ENCODE data around the gene PIGR. TPM values are rescaled to one million over a fixed set of nuclear protein-coding genes. Genes with fewer than 3 reads are reported as not detected.

The PIGR gene
- total RNA-seq, 3 donors from 2014 or later = 4,355 to 12,072 (median 9,452) TPM

GRCh38 chr1:206911064-206911663 lies 35.1 kb downstream of the PIGR start:
- intact Hi-C loops (cut with DNase I, micrococcal nuclease) = loop anchor here (5.0 to 10.0 kb wide), 4 partner anchors 99 to 276 kb away; partner anchors contain the start of gene DYRK3 (in 1 of the 2)
- TF ChIP-seq, protein P1, sequence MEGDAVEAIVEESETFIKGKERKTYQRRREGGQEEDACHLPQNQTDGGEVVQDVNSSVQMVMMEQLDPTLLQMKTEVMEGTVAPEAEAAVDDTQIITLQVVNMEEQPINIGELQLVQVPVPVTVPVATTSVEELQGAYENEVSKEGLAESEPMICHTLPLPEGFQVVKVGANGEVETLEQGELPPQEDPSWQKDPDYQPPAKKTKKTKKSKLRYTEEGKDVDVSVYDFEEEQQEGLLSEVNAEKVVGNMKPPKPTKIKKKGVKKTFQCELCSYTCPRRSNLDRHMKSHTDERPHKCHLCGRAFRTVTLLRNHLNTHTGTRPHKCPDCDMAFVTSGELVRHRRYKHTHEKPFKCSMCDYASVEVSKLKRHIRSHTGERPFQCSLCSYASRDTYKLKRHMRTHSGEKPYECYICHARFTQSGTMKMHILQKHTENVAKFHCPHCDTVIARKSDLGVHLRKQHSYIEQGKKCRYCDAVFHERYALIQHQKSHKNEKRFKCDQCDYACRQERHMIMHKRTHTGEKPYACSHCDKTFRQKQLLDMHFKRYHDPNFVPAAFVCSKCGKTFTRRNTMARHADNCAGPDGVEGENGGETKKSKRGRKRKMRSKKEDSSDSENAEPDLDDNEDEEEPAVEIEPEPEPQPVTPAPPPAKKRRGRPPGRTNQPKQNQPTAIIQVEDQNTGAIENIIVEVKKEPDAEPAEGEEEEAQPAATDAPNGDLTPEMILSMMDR (IDR thresholded peaks at IDR 0.05) = peak; percentile 77
- DNase-seq (peak in 1 of 3 donors; percentile 60), ATAC-seq (peak; percentile 50)
- Histone ChIP-seq H3K4me3 (no peak overlapping the region), H3K4me1 (ENCODE audit: low read depth) (peaks cover 16% of the 10 kb centered on the region), H3K9me3 (no peaks in the 10 kb centered on the region), H3K36me3 (ENCODE audit: low read depth) (no peaks in the 10 kb centered on the region)

GRCh38 chr1:206909883-206910318 lies 36.4 kb downstream of the PIGR start:
- peak; percentile 14 for ATAC-seq
- H3K4me1 ChIP-seq (ENCODE audit: low read depth) = peaks cover 18% of the 10 kb centered on the region
- intact Hi-C loops (cut with DNase I, micrococcal nuclease) = loop anchor here (5.0 to 10.0 kb wide), 4 partner anchors 98 to 275 kb away; partner anchors contain the start of gene DYRK3 (in 1 of the 2)
- H3K36me3 ChIP-seq (ENCODE audit: low read depth) = no peaks in the 10 kb centered on the region
- no peaks in the 10 kb centered on the region for H3K9me3 ChIP-seq
- TF ChIP-seq, protein P1 (IDR thresholded peaks at IDR 0.05) = no peak
- no peak overlapping the region for H3K4me3 ChIP-seq
- no peak for DNase-seq

DNA sequence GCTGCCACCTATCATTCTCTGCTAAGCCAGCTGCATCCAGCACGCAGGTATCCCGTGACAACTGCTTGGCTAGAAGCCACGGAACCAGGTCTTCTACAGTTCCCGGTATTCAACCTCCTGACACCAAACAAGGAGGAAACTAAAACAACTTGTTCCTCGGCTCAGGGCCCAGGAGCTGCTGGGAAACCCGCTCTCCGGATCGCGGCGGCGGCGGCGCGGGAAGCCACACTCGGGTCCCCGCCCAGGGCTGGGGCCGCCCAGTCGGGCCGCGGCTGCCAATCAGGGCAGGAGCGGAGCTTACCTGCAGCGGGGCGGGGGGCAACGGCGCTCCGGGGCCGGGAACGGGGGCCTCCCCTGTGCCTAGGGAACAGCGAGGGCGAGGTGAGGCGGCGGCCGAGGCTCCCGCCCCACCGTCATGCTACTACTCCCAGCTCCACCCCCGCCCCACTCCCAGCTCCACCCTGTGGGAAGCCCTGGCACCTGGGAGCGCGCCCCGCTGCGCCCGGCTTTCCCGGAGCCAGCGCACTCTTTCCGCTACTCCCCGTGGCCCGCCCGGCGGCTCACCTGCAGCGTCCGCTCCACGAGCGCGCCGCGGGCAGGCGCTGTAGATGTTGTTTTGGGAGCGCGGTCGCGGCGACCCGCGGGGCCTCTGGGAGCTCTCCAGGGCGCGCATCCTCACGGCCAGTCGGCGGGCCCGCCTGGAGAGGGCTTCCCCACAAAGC lies 36.9 kb downstream of the PIGR start:
- Histone ChIP-seq H3K36me3 (ENCODE audit: low read depth) (no peaks in the 10 kb centered on the region), H3K4me1 (ENCODE audit: low read depth) (peaks cover 18% of the 10 kb centered on the region), H3K9me3 (no peaks in the 10 kb centered on the region), H3K4me3 (no peak overlapping the region)
- TF ChIP-seq, protein P1 (IDR thresholded peaks at IDR 0.05) = no peak
- ATAC-seq (peak; percentile 85), DNase-seq (peak; percentile 79 to 86 (median 84))
- intact Hi-C loops (cut with DNase I, micrococcal nuclease) = no loop called here

GRCh38 chr1:206908038-206908437 lies 38.2 kb downstream of the PIGR start:
- DNase-seq (no peak), ATAC-seq (no peak)
- Histone ChIP-seq H3K4me1 (ENCODE audit: low read depth) (peaks cover 18% of the 10 kb centered on the region), H3K9me3 (no peaks in the 10 kb centered on the region), H3K36me3 (ENCODE audit: low read depth) (no peaks in the 10 kb centered on the region), H3K4me3 (no peak overlapping the region)
- intact Hi-C loops (cut with DNase I, micrococcal nuclease) = no loop called here
- TF ChIP-seq, protein P1 (IDR thresholded peaks at IDR 0.05) = no peak

DNA sequence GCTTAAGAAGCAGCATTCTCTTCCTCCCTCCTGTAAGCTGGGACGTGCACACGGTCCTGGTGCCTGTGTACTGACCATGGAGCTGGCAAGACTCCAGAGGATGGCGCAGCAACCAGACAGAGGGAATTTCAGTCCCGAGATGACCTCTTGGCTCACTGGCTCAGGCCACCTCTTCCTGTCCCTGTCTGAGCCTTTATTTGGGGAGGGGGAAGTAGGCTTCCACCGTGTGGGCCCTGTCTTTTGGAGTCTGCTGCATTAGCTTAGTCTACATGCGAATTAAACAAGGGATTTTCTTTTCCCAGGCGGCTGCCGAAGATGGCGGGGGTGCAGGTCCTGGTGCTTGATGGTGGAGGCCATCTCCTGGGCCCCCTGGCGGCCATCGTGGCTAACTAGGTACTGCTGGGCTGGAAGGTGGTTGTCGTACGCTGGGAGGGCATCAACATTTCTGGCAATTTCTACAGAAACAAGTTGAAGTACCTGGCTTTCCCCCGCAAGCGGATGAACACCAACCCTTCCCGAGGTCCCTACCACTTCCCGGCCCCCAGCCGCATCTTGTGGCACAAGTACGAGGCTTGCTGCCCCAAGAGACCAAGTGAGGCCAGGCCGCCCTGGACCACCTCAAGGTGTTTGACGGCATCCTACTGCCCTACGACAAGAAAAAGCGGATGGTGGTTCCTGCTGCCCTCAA lies 38.8 kb downstream of the PIGR start:
- no peaks in the 10 kb centered on the region for H3K36me3 ChIP-seq (ENCODE audit: low read depth)
- H3K9me3 ChIP-seq = no peaks in the 10 kb centered on the region
- ATAC-seq (no peak), DNase-seq (no peak)
- no peak overlapping the region for H3K4me3 ChIP-seq
- TF ChIP-seq, protein P1 (IDR thresholded peaks at IDR 0.05) = no peak
- peaks cover 14% of the 10 kb centered on the region for H3K4me1 ChIP-seq (ENCODE audit: low read depth)
- intact Hi-C loops (cut with DNase I, micrococcal nuclease) = no loop called here
